ENCODE results near the gene LEO1. TPM values are rescaled to one million over a fixed set of nuclear protein-coding genes. Genes with fewer than 3 reads are reported as not detected.

Gene LEO1
- total RNA-seq = 39.0 TPM

GRCh38 chr15:51971375-51972133 is at the start of gene LEO1:
Gene LEO1 (minus strand): TSS chr15:51971778. CDS start chr15:51971745, 33 bp downstream.

DNA sequence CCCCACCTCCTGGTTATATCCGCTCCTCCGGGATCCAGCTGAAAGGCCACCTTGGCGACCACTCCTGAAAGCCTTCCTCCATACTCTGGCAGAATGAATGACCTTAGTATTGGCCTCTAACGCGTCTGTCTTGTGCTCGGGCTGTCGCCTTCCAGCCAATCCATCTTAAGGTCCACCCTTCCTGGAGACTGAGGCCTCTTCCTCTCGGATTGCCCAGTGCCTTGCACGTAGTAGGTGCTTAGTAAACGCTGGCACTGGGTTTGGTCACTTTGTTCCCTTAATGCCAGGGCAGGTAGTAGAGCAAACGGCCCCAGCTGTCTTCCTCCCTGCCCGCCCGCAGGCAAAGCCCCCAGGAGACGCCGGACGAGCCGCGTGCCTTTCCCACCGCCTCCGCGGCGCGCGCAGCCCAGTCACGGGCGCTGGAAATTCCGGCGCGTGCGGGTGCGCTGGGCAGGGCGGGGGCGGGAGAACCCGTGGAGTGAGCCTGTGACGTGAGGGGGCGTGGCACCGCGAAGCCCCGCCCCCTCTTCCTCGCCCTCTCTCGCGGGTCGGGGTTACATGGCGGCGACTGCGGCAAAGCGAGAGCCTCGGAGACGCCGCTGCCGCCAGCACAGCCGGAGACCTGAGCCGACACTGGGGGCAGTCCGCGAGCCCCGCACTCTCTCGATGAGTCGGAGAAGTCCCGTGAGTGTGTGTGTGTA is 47.3 kb upstream of the LEO1 start, which contains the start of gene MAPK6:
Gene MAPK6, plus strand, starts transcription at position 527 of the 701 bp plus-strand sequence. CDS start 27,242 bp downstream, outside the sequence.

Small RNA genes within 50 kb of the gene (small RNA-seq; reads per million reads assigned to genes)
- gene RNU6-90P = not detected

Other genes with a start within 250 kb of the LEO1 start
- gene LYSMD2, start 234.1 kb downstream of the LEO1 start, total RNA-seq = 14.1 TPM
- 268 TPM for gene TMOD2, start 220.2 kb downstream of the LEO1 start, total RNA-seq
- 54.0 TPM for gene TMOD3, start 142.1 kb downstream of the LEO1 start, total RNA-seq
- gene MAPK6, start 47.4 kb upstream of the LEO1 start, total RNA-seq = 107 TPM
- 1.6 TPM for gene BCL2L10, start 141.0 kb upstream of the LEO1 start, total RNA-seq
- gene GNB5, start 219.6 kb upstream of the LEO1 start, total RNA-seq = 74.3 TPM